ENCODE results near the gene BDKRB2.

The BDKRB2 gene

GRCh38 chr14:96161636-96162035 lies 43.0 kb upstream of the BDKRB2 start:
- Histone ChIP-seq H4K20me1 (ENCODE audit: insufficient read depth, low read length) (no peaks in the 10 kb centered on the region), H3K4me1 (ENCODE audit: low read length) (no peaks in the 10 kb centered on the region), H2AFZ (ENCODE audit: low read length) (no peak overlapping the region), H3F3A (ENCODE audit: insufficient read depth, low read length) (no peaks in the 10 kb centered on the region), H3K9ac (ENCODE audit: low read length) (no peak overlapping the region), H3K4me3 (ENCODE audit: low read length) (no peak overlapping the region), H3K36me3 (replicated peaks; ENCODE audit: insufficient read depth, low read length) (no peaks in the 10 kb centered on the region), H3K4me2 (ENCODE audit: low read depth, low read length) (no peak overlapping the region), H3K9me2 (replicated peaks; ENCODE audit: insufficient read depth, low read length) (no peaks in the 10 kb centered on the region), H3K9me3 (replicated peaks; ENCODE audit: insufficient read depth, low read length) (no peaks in the 10 kb centered on the region), H3K79me2 (ENCODE audit: low read length) (no peaks in the 10 kb centered on the region), H3K27ac (ENCODE audit: low read length) (no peak overlapping the region), H3K27me3 (replicated peaks; ENCODE audit: insufficient read depth, low read length) (no peaks in the 10 kb centered on the region)
- no peak for DNase-seq
- TF ChIP-seq EZH2phosphoT487 (IDR thresholded peaks at IDR 0.05; ENCODE audit: low read length): no peak
- TF ChIP-seq, protein P1, sequence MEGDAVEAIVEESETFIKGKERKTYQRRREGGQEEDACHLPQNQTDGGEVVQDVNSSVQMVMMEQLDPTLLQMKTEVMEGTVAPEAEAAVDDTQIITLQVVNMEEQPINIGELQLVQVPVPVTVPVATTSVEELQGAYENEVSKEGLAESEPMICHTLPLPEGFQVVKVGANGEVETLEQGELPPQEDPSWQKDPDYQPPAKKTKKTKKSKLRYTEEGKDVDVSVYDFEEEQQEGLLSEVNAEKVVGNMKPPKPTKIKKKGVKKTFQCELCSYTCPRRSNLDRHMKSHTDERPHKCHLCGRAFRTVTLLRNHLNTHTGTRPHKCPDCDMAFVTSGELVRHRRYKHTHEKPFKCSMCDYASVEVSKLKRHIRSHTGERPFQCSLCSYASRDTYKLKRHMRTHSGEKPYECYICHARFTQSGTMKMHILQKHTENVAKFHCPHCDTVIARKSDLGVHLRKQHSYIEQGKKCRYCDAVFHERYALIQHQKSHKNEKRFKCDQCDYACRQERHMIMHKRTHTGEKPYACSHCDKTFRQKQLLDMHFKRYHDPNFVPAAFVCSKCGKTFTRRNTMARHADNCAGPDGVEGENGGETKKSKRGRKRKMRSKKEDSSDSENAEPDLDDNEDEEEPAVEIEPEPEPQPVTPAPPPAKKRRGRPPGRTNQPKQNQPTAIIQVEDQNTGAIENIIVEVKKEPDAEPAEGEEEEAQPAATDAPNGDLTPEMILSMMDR (IDR thresholded peaks at IDR 0.05; ENCODE audit: low read length): no peak
- no peak for TF ChIP-seq EZH2 (optimal IDR thresholded peaks at IDR 0.05; ENCODE audit: low read depth, low read length)

DNA sequence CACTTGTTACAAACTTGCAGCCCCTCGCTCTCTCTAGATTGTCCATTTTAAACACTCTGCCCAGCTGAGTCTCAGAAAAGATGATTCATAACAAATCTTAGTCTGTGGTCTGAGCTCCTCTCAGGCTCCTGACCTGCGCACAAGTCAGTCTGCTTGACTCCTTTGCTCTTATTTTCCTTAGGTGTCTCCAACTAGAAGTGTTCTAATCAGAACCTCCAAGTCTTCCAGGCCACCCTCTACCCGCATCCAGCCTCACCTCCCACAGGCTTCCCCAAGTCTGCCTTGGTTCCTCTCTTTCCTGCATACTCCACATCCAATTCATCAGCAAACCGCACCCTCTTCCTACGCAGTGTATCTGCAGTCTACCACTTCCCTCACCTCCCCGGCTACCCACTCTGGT lies 42.4 kb upstream of the BDKRB2 start:
- Histone ChIP-seq H3K36me3 (replicated peaks; ENCODE audit: insufficient read depth, low read length) (no peaks in the 10 kb centered on the region), H3F3A (ENCODE audit: insufficient read depth, low read length) (no peaks in the 10 kb centered on the region), H3K27ac (ENCODE audit: low read length) (no peak overlapping the region), H3K9me3 (replicated peaks; ENCODE audit: insufficient read depth, low read length) (no peaks in the 10 kb centered on the region), H2AFZ (ENCODE audit: low read length) (no peak overlapping the region), H3K9ac (ENCODE audit: low read length) (no peak overlapping the region), H4K20me1 (ENCODE audit: insufficient read depth, low read length) (no peaks in the 10 kb centered on the region), H3K4me3 (ENCODE audit: low read length) (no peak overlapping the region), H3K9me2 (replicated peaks; ENCODE audit: insufficient read depth, low read length) (no peaks in the 10 kb centered on the region), H3K4me2 (ENCODE audit: low read depth, low read length) (no peak overlapping the region), H3K27me3 (replicated peaks; ENCODE audit: insufficient read depth, low read length) (no peaks in the 10 kb centered on the region), H3K79me2 (ENCODE audit: low read length) (no peaks in the 10 kb centered on the region), H3K4me1 (ENCODE audit: low read length) (no peaks in the 10 kb centered on the region)
- TF ChIP-seq EZH2phosphoT487 (IDR thresholded peaks at IDR 0.05; ENCODE audit: low read length): no peak
- no peak for TF ChIP-seq EZH2 (optimal IDR thresholded peaks at IDR 0.05; ENCODE audit: low read depth, low read length)
- TF ChIP-seq, protein P1 (IDR thresholded peaks at IDR 0.05; ENCODE audit: low read length): no peak
- no peak for DNase-seq

- no peaks in the 10 kb centered on the region for H3K36me3 ChIP-seq (replicated peaks; ENCODE audit: insufficient read depth, low read length)
- no peak for DNase-seq
- no peak overlapping the region for H3K9ac ChIP-seq (ENCODE audit: low read length)
- no peak for TF ChIP-seq EZH2phosphoT487 (IDR thresholded peaks at IDR 0.05; ENCODE audit: low read length)
- TF ChIP-seq EZH2 (optimal IDR thresholded peaks at IDR 0.05; ENCODE audit: low read depth, low read length): no peak
- TF ChIP-seq, protein P1 (IDR thresholded peaks at IDR 0.05; ENCODE audit: low read length): no peak
- H3K4me3 ChIP-seq (ENCODE audit: low read length): no peak overlapping the region
- H3K9me3 ChIP-seq (replicated peaks; ENCODE audit: insufficient read depth, low read length): no peaks in the 10 kb centered on the region
- no peaks in the 10 kb centered on the region for H3K27me3 ChIP-seq (replicated peaks; ENCODE audit: insufficient read depth, low read length)
- no peak overlapping the region for H3K4me2 ChIP-seq (ENCODE audit: low read depth, low read length)
- H3K4me1 ChIP-seq (ENCODE audit: low read length): no peaks in the 10 kb centered on the region
- H4K20me1 ChIP-seq (ENCODE audit: insufficient read depth, low read length): no peaks in the 10 kb centered on the region
- H3K27ac ChIP-seq (ENCODE audit: low read length): no peak overlapping the region
- H3K9me2 ChIP-seq (replicated peaks; ENCODE audit: insufficient read depth, low read length): no peaks in the 10 kb centered on the region
- no peaks in the 10 kb centered on the region for H3F3A ChIP-seq (ENCODE audit: insufficient read depth, low read length)
- no peaks in the 10 kb centered on the region for H3K79me2 ChIP-seq (ENCODE audit: low read length)
- no peak overlapping the region for H2AFZ ChIP-seq (ENCODE audit: low read length)
Observed at GRCh38 chr14:96162741-96163140, 41.9 kb upstream of the BDKRB2 start.
